KOPT-K1 (cell line): Measurements from ENCODE around the gene SIVA1.

ENCODE experiments used
- H3K27ac ChIP-seq: fragments of 200-600 bp; sonication (generic); 2 replicates; pipeline ENCODE4 v1.5.1; 2016; ENCODE audit warnings: antibody characterized with exemption, mild to moderate bottlenecking, low read depth, low read length; ENCODE audit not compliant: poor library complexity, severe bottlenecking
- H3K36me3 ChIP-seq: fragments of 200-600 bp; sonication (generic); 2 replicates; pipeline ENCODE4 v1.5.1; 2017; ENCODE audit warnings: antibody characterized with exemption, mild to moderate bottlenecking, low read length, moderate library complexity; ENCODE audit not compliant: insufficient read depth
- H3K9me3 ChIP-seq: fragments of 200-600 bp; sonication (generic); 2 replicates; pipeline ENCODE4 v1.5.1; 2017; ENCODE audit warnings: antibody characterized with exemption, low read length, mild to moderate bottlenecking; ENCODE audit not compliant: insufficient read depth, poor library complexity, severe bottlenecking

SIVA1 gene

DNA sequence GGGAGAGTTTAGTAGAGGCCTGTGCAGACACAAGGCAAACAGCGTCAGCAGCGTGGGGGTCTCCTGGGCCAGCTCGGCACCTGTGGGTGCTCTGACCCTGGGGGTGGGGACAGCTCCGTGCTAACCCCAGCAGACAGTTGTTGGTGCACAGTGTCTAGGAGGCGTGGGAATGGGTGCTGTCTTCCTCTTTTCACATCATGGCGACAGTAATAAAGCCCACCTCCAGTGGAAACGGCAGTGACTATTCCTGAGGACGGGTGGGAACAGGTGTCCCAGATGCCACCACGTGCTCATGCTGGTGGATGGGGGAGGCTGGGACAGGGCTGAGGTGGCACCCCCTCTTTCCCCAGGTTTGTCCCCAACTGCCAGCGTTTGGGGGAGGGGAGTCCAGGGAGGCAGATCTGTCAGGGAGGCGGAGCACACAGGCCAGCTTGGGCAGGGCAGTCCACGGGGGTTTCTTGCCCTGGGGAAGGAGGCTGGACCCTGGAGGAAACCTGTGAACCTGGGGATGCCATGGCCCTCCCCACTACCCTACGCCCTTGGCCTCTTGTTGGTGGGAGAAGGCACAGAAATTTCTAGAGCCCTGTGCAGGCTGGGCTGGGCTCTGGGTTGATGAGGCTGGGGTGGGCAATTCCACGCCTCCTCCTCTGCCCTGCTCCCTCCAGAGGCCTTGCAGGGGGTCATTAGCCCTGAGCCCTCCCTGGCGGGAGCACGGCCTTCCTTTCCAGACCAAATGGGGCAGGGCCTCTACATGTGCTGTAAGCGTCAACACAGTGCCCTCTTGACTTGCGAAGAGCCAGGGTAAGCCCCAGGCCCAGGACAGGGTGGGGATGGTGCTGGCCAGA is 51.8 kb downstream of the SIVA1 start:
- no peak overlapping the region for H3K27ac ChIP-seq
- no peaks in the 10 kb centered on the region for H3K9me3 ChIP-seq
- no peaks in the 10 kb centered on the region for H3K36me3 ChIP-seq

DNA sequence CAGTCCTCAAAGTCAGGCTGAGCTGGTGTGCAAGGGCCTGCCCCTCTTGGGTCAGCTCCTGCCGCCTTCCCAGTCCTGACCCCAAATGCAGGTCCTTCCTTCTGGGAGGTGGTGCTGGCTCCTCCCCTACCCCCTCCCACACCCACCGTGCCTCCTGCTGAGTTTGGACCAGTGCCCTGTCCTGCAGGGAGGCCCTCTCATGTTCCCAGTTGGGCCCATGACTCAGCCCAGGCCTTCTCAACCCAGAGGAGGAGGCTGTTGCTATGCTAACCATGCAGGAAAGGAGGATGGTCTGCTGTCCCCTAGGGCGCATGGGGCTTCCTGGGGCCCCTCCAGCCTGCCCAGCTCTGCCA is 52.4 kb downstream of the SIVA1 start:
- Histone ChIP-seq H3K9me3 (no peaks in the 10 kb centered on the region), H3K27ac (no peak overlapping the region), H3K36me3 (no peaks in the 10 kb centered on the region)

- Histone ChIP-seq H3K27ac (no peak overlapping the region), H3K9me3 (no peaks in the 10 kb centered on the region), H3K36me3 (no peaks in the 10 kb centered on the region)
Measured at GRCh38 chr14:104805941-104806624, 53.1 kb downstream of the SIVA1 start.

DNA sequence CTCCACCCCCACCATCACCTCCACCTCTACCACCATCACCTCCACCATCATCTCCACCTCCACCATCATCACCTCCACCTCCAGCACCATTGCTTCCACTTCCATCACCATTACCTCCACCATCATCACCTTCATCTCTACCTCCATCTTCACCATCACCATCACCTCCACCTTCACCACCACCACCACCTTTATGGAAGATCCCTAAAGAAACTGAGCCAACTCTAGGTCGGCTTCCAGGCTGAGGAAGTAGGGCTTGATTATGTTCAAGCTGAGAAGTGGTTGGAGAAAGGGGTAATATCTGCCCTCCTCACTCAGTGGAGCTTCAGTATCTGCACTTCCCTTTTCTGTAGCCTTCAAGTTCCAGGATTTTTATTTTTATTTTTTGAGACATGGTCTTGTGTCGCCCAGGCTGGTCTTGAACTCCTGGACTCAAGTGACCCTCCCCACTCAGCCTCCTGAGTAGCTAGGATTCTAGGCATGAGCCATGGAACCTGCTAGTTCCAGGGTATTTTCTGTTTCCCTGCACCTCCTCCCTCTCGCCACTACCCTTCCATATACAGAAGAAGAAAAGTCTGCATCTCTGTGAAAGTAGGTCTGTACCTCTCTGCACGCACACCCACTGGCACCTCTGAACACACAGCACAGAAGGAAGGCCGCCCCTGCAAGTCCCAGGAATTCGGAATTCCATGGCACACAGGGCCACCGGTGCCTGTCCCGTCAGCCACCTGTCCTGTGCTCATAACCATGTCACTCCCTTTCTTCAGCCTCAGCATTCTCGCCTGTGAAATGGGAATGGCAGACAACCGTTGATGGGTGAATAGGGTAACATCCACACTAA is 53.9 kb downstream of the SIVA1 start:
- H3K36me3 ChIP-seq: no peaks in the 10 kb centered on the region
- no peak overlapping the region for H3K27ac ChIP-seq
- no peaks in the 10 kb centered on the region for H3K9me3 ChIP-seq

GRCh38 chr14:104808456-104808855 is 55.5 kb downstream of the SIVA1 start:
- Histone ChIP-seq H3K27ac (no peak overlapping the region), H3K36me3 (0 out of 2 replicates have a peak, but pooled peaks cover under 1% of the 10 kb centered on the region), H3K9me3 (no peaks in the 10 kb centered on the region)
